ENCODE results near the gene NECTIN4. TPM values are rescaled to one million over a fixed set of nuclear protein-coding genes. Genes with fewer than 3 reads are reported as not detected.
"Not testable (repeated sequence)": the region's sequence is repeated elsewhere in the genome, so short reads cannot be mapped to it uniquely, and the experiment has no call there.

The NECTIN4 gene
- total RNA-seq, 1 donor from 2014 or later = 0.13 TPM

GRCh38 chr1:161037661-161038522, 51.5 kb downstream of the NECTIN4 start:
- H3K27ac Mint-ChIP-seq (ENCODE audit: unreplicated experiment) = no peak overlapping the region
- peak overlapping the region; percentile 74 for H3K4me3 Mint-ChIP-seq (ENCODE audit: unreplicated experiment)
- H3K9me3 Mint-ChIP-seq (ENCODE audit: unreplicated experiment) = no peaks in the 10 kb centered on the region
- TF ChIP-seq CTCF (IDR thresholded peaks at IDR 0.05; ENCODE audit: unreplicated experiment) = no peak
- DNase-seq (ENCODE audit: low spot score) = no peak
- peaks cover 31% of the 10 kb centered on the region for H3K36me3 Mint-ChIP-seq (ENCODE audit: low read depth, unreplicated experiment)
- H3K4me1 Mint-ChIP-seq (ENCODE audit: unreplicated experiment) = peaks cover 12% of the 10 kb centered on the region
- peaks cover 3% of the 10 kb centered on the region for H3K27me3 Mint-ChIP-seq (ENCODE audit: unreplicated experiment)

- no peak for DNase-seq (ENCODE audit: low spot score)
- Mint-ChIP-seq H3K27me3 (ENCODE audit: unreplicated experiment) (peaks cover 1% of the 10 kb centered on the region), H3K4me1 (ENCODE audit: unreplicated experiment) (no peaks in the 10 kb centered on the region), H3K36me3 (ENCODE audit: low read depth, unreplicated experiment) (peaks cover 2% of the 10 kb centered on the region), H3K27ac (ENCODE audit: unreplicated experiment) (no peak overlapping the region), H3K9me3 (ENCODE audit: unreplicated experiment) (no peaks in the 10 kb centered on the region), H3K4me3 (ENCODE audit: unreplicated experiment) (no peak overlapping the region)
- no peak for TF ChIP-seq CTCF (IDR thresholded peaks at IDR 0.05; ENCODE audit: unreplicated experiment)
These were observed 55.6 kb downstream of the NECTIN4 start for GRCh38 chr1:161033751-161034150.

- no peaks in the 10 kb centered on the region for H3K4me1 Mint-ChIP-seq (ENCODE audit: unreplicated experiment)
- no peak for TF ChIP-seq CTCF (IDR thresholded peaks at IDR 0.05; ENCODE audit: unreplicated experiment)
These were observed 56.9 kb downstream of the NECTIN4 start for GRCh38 chr1:161032409-161032808.

GRCh38 chr1:161031874-161032273, 57.5 kb downstream of the NECTIN4 start:
- no peak for DNase-seq (ENCODE audit: low spot score)
- Mint-ChIP-seq H3K36me3 (ENCODE audit: low read depth, unreplicated experiment) (peaks cover 10% of the 10 kb centered on the region), H3K4me1 (ENCODE audit: unreplicated experiment) (no peaks in the 10 kb centered on the region), H3K27ac (ENCODE audit: unreplicated experiment) (no peak overlapping the region), H3K9me3 (ENCODE audit: unreplicated experiment) (no peaks in the 10 kb centered on the region), H3K27me3 (ENCODE audit: unreplicated experiment) (peaks cover 4% of the 10 kb centered on the region), H3K4me3 (ENCODE audit: unreplicated experiment) (no peak overlapping the region)
- TF ChIP-seq CTCF (IDR thresholded peaks at IDR 0.05; ENCODE audit: unreplicated experiment) = no peak

More at GRCh38 chr1:161032409-161032808, 56.9 kb downstream of the NECTIN4 start:
- peaks cover 10% of the 10 kb centered on the region for H3K36me3 Mint-ChIP-seq (ENCODE audit: low read depth, unreplicated experiment)
- no peak overlapping the region for H3K4me3 Mint-ChIP-seq (ENCODE audit: unreplicated experiment)
- peaks cover 4% of the 10 kb centered on the region for H3K27me3 Mint-ChIP-seq (ENCODE audit: unreplicated experiment)
- H3K27ac Mint-ChIP-seq (ENCODE audit: unreplicated experiment) = no peak overlapping the region
- no peaks in the 10 kb centered on the region for H3K9me3 Mint-ChIP-seq (ENCODE audit: unreplicated experiment)
- DNase-seq (ENCODE audit: low spot score) = no peak

- H3K27ac Mint-ChIP-seq (ENCODE audit: unreplicated experiment); H3K36me3 Mint-ChIP-seq (ENCODE audit: low read depth, unreplicated experiment); H3K4me1 Mint-ChIP-seq (ENCODE audit: unreplicated experiment); H3K27me3 Mint-ChIP-seq (ENCODE audit: unreplicated experiment); H3K9me3 Mint-ChIP-seq (ENCODE audit: unreplicated experiment); DNase-seq (ENCODE audit: low spot score); H3K4me3 Mint-ChIP-seq (ENCODE audit: unreplicated experiment): not testable (repeated sequence)
These were observed 59.9 kb downstream of the NECTIN4 start for GRCh38 chr1:161029466-161029865.

- H3K4me1 Mint-ChIP-seq (ENCODE audit: unreplicated experiment); DNase-seq (ENCODE audit: low spot score); H3K4me3 Mint-ChIP-seq (ENCODE audit: unreplicated experiment); H3K9me3 Mint-ChIP-seq (ENCODE audit: unreplicated experiment); H3K27ac Mint-ChIP-seq (ENCODE audit: unreplicated experiment); H3K27me3 Mint-ChIP-seq (ENCODE audit: unreplicated experiment); H3K36me3 Mint-ChIP-seq (ENCODE audit: low read depth, unreplicated experiment): not testable (repeated sequence)
These were observed 62.4 kb downstream of the NECTIN4 start for GRCh38 chr1:161026954-161027353.

GRCh38 chr1:161022432-161022831, 66.9 kb downstream of the NECTIN4 start:
- H3K36me3 Mint-ChIP-seq (ENCODE audit: low read depth, unreplicated experiment) = peaks cover 19% of the 10 kb centered on the region
- H3K4me1 Mint-ChIP-seq (ENCODE audit: unreplicated experiment) = peaks cover 42% of the 10 kb centered on the region
- not testable (repeated sequence) for H3K9me3 Mint-ChIP-seq (ENCODE audit: unreplicated experiment); DNase-seq (ENCODE audit: low spot score)
- peak overlapping the region; percentile 99 for H3K4me3 Mint-ChIP-seq (ENCODE audit: unreplicated experiment)
- peaks cover 13% of the 10 kb centered on the region for H3K27me3 Mint-ChIP-seq (ENCODE audit: unreplicated experiment)
- peak overlapping the region; percentile 22 for H3K27ac Mint-ChIP-seq (ENCODE audit: unreplicated experiment)
